ENCODE results near the gene CCDC149. TPM values are rescaled to one million over a fixed set of nuclear protein-coding genes. Genes with fewer than 3 reads are reported as not detected.

The CCDC149 gene
- polyA plus RNA-seq, 3 donors, result 16.9 to 21.9 (median 18.1) TPM

GRCh38 chr4:24888475-24889344, 24.1 kb downstream of the CCDC149 start:
- no peak for DNase-seq (ENCODE audit: extremely low read depth in 1 of 11, low read depth in 9 of 11, low spot score in 4 of 11)

GRCh38 chr4:24887881-24888430, 24.9 kb downstream of the CCDC149 start:
- no peak for DNase-seq (ENCODE audit: extremely low read depth in 1 of 11, low read depth in 9 of 11, low spot score in 4 of 11)

GRCh38 chr4:24886596-24886995, 26.2 kb downstream of the CCDC149 start:
- DNase-seq (ENCODE audit: extremely low read depth in 1 of 11, low read depth in 9 of 11, low spot score in 4 of 11), result no peak

- DNase-seq (ENCODE audit: extremely low read depth in 1 of 11, low read depth in 9 of 11, low spot score in 4 of 11), result no peak
These were observed 27.5 kb downstream of the CCDC149 start for GRCh38 chr4:24885342-24885741.

- DNase-seq (ENCODE audit: extremely low read depth in 1 of 11, low read depth in 9 of 11, low spot score in 4 of 11), result peak in 1 of 11 donors; percentile 12
These were observed 27.9 kb downstream of the CCDC149 start for GRCh38 chr4:24884902-24885301.

- DNase-seq (ENCODE audit: extremely low read depth in 1 of 11, low read depth in 9 of 11, low spot score in 4 of 11), result no peak
These were observed 31.2 kb downstream of the CCDC149 start for GRCh38 chr4:24881508-24882196.

GRCh38 chr4:24880186-24880585, 32.7 kb downstream of the CCDC149 start:
- DNase-seq (ENCODE audit: extremely low read depth in 1 of 11, low read depth in 9 of 11, low spot score in 4 of 11), result no peak

- DNase-seq (ENCODE audit: extremely low read depth in 1 of 11, low read depth in 9 of 11, low spot score in 4 of 11), result no peak
These were observed 34.2 kb downstream of the CCDC149 start for GRCh38 chr4:24878636-24879016.

GRCh38 chr4:24877868-24878635, 34.8 kb downstream of the CCDC149 start:
- DNase-seq (ENCODE audit: extremely low read depth in 1 of 11, low read depth in 9 of 11, low spot score in 4 of 11), result no peak

GRCh38 chr4:24876431-24876830, 36.4 kb downstream of the CCDC149 start:
- no peak for DNase-seq (ENCODE audit: extremely low read depth in 1 of 11, low read depth in 9 of 11, low spot score in 4 of 11)

- DNase-seq (ENCODE audit: extremely low read depth in 1 of 11, low read depth in 9 of 11, low spot score in 4 of 11), result no peak
These were observed 40.1 kb downstream of the CCDC149 start for GRCh38 chr4:24872720-24873119.

- no peak for DNase-seq (ENCODE audit: extremely low read depth in 1 of 11, low read depth in 9 of 11, low spot score in 4 of 11)
These were observed 41.6 kb downstream of the CCDC149 start for GRCh38 chr4:24871210-24871609.

GRCh38 chr4:24867766-24868296, 45.0 kb downstream of the CCDC149 start:
- DNase-seq (ENCODE audit: extremely low read depth in 1 of 11, low read depth in 9 of 11, low spot score in 4 of 11), result no peak

- no peak for DNase-seq (ENCODE audit: extremely low read depth in 1 of 11, low read depth in 9 of 11, low spot score in 4 of 11)
These were observed 45.6 kb downstream of the CCDC149 start for GRCh38 chr4:24867251-24867650.

- DNase-seq (ENCODE audit: extremely low read depth in 1 of 11, low read depth in 9 of 11, low spot score in 4 of 11), result no peak
These were observed 47.4 kb downstream of the CCDC149 start for GRCh38 chr4:24865401-24865800.

GRCh38 chr4:24863799-24864198, 49.0 kb downstream of the CCDC149 start:
- no peak for DNase-seq (ENCODE audit: extremely low read depth in 1 of 11, low read depth in 9 of 11, low spot score in 4 of 11)

GRCh38 chr4:24862073-24862751, 50.6 kb downstream of the CCDC149 start:
- DNase-seq (ENCODE audit: extremely low read depth in 1 of 11, low read depth in 9 of 11, low spot score in 4 of 11), result no peak

GRCh38 chr4:24858550-24858949, 54.3 kb downstream of the CCDC149 start:
- no peak for DNase-seq (ENCODE audit: extremely low read depth in 1 of 11, low read depth in 9 of 11, low spot score in 4 of 11)

GRCh38 chr4:24858026-24858425, 54.8 kb downstream of the CCDC149 start:
- DNase-seq (ENCODE audit: extremely low read depth in 1 of 11, low read depth in 9 of 11, low spot score in 4 of 11), result peak in 1 of 11 donors; percentile 36
